Subcutaneous abdominal adipose tissue (tissue), 5 donors: ENCODE measurements around the gene ABI2.
"Not testable (repeated sequence)": the region's sequence is repeated elsewhere in the genome, so short reads cannot be mapped to it uniquely, and the experiment has no call there.

ENCODE experiments used
- H3K27ac ChIP-seq: one replicate; pipeline ENCODE4 v1.7.0; 2013; ENCODE audit warnings: low read depth, mild to moderate bottlenecking, inconsistent platforms, low read length, moderate library complexity
- H3K27me3 ChIP-seq, 5 donors: one replicate each; pipeline ENCODE4 v1.7.0; 2013; ENCODE audit warnings: low read length in 5 of 5, inconsistent platforms in 1 of 5; ENCODE audit not compliant: control insufficient read depth in 5 of 5, insufficient read depth in 4 of 5
- H3K36me3 ChIP-seq, 5 donors: one replicate each; pipeline ENCODE4 v1.7.0; 2013; ENCODE audit warnings: low read length in 5 of 5; ENCODE audit not compliant: control insufficient read depth in 5 of 5, insufficient read depth in 5 of 5
- H3K4me1 ChIP-seq, 5 donors: one replicate each; pipeline ENCODE4 v1.7.0; 2013; ENCODE audit warnings: low read length in 5 of 5, mild to moderate bottlenecking in 3 of 5, moderate library complexity in 1 of 5; ENCODE audit not compliant: control insufficient read depth in 5 of 5, insufficient read depth in 5 of 5
- H3K4me3 ChIP-seq, 5 donors: one replicate each; pipeline ENCODE4 v1.7.0; 2013; ENCODE audit warnings: low read length in 5 of 5, low read depth in 1 of 5
- H3K9ac ChIP-seq, 5 donors: one replicate each; pipeline ENCODE4 v1.7.0; 2013; ENCODE audit warnings: low read length in 5 of 5, mild to moderate bottlenecking in 4 of 5, moderate library complexity in 3 of 5
- H3K9me3 ChIP-seq, 5 donors: one replicate each; pipeline ENCODE4 v1.7.0; 2013; ENCODE audit warnings: low read length in 5 of 5; ENCODE audit not compliant: control insufficient read depth in 5 of 5
- donor health status: healthy.
- donor health status: healthy.
- donor health status: healthy.
- donor health status: healthy.
- donor health status: healthy.

The ABI2 gene

GRCh38 chr2:203328760-203329540, 756 bp downstream of the ABI2 start:
- H3K27ac ChIP-seq = peak overlapping the region; percentile 78
- peak overlapping the region; percentile 84 to 97 (median 91) for H3K4me3 ChIP-seq
- no peaks in the 10 kb centered on the region for H3K36me3 ChIP-seq
- no peaks in the 10 kb centered on the region for H3K9me3 ChIP-seq
- H3K4me1 ChIP-seq = peaks cover 0 to 20% (median 13%) of the 10 kb centered on the region in 5 donors
- H3K27me3 ChIP-seq = no peaks in the 10 kb centered on the region
- peak overlapping the region; percentile 35 to 84 (median 71) for H3K9ac ChIP-seq

- no peaks in the 10 kb centered on the region for H3K9me3 ChIP-seq
- H3K27ac ChIP-seq = no peak overlapping the region
- H3K36me3 ChIP-seq = no peaks in the 10 kb centered on the region
- H3K9ac ChIP-seq = no peak overlapping the region
- H3K4me3 ChIP-seq = no peak overlapping the region
- H3K27me3 ChIP-seq = no peaks in the 10 kb centered on the region
- H3K4me1 ChIP-seq = peaks cover 0 to 20% (median 13%) of the 10 kb centered on the region in 5 donors
These were observed 2.2 kb downstream of the ABI2 start for GRCh38 chr2:203330434-203330833.

- Histone ChIP-seq H3K27me3 (no peaks in the 10 kb centered on the region), H3K4me1 (peaks cover 0 to 4% (median 0%) of the 10 kb centered on the region in 5 donors), H3K36me3 (no peaks in the 10 kb centered on the region), H3K9ac (no peak overlapping the region), H3K27ac (no peak overlapping the region), H3K4me3 (no peak overlapping the region), H3K9me3 (no peaks in the 10 kb centered on the region)
These were observed 10.1 kb downstream of the ABI2 start for GRCh38 chr2:203338322-203338721.

- H3K27me3 ChIP-seq = no peaks in the 10 kb centered on the region
- H3K9me3 ChIP-seq = no peaks in the 10 kb centered on the region
- no peak overlapping the region for H3K4me3 ChIP-seq
- peaks cover 0 to 4% (median 0%) of the 10 kb centered on the region in 5 donors for H3K4me1 ChIP-seq
- H3K9ac ChIP-seq = no peak overlapping the region
- no peak overlapping the region for H3K27ac ChIP-seq
- H3K36me3 ChIP-seq = peaks cover 0 to 2% (median 0%) of the 10 kb centered on the region in 5 donors
These were observed 12.7 kb downstream of the ABI2 start for GRCh38 chr2:203340791-203341487.

GRCh38 chr2:203341741-203342310, 13.6 kb downstream of the ABI2 start:
- Histone ChIP-seq H3K27ac (no peak overlapping the region), H3K36me3 (peaks cover 0 to 2% (median 0%) of the 10 kb centered on the region in 5 donors), H3K4me1 (peaks cover 0 to 4% (median 0%) of the 10 kb centered on the region in 5 donors)

GRCh38 chr2:203342374-203342773, 14.2 kb downstream of the ABI2 start:
- not testable (repeated sequence) for H3K27ac ChIP-seq, H3K4me3 ChIP-seq, H3K4me1 ChIP-seq, H3K9me3 ChIP-seq, H3K9ac ChIP-seq, H3K36me3 ChIP-seq, H3K27me3 ChIP-seq

More at GRCh38 chr2:203341741-203342310, 13.6 kb downstream of the ABI2 start:
- Histone ChIP-seq H3K4me3 (no peak overlapping the region), H3K9ac (no peak overlapping the region), H3K9me3 (no peaks in the 10 kb centered on the region), H3K27me3 (no peaks in the 10 kb centered on the region)

GRCh38 chr2:203344667-203345066, 16.5 kb downstream of the ABI2 start:
- Histone ChIP-seq H3K9me3 (no peaks in the 10 kb centered on the region), H3K9ac (no peak overlapping the region), H3K4me3 (no peak overlapping the region), H3K27ac (no peak overlapping the region), H3K36me3 (peaks cover 0 to 2% (median 0%) of the 10 kb centered on the region in 5 donors), H3K4me1 (peaks cover 0 to 4% (median 0%) of the 10 kb centered on the region in 5 donors), H3K27me3 (no peaks in the 10 kb centered on the region)

GRCh38 chr2:203346612-203347011, 18.4 kb downstream of the ABI2 start:
- Histone ChIP-seq H3K27ac (no peak overlapping the region), H3K36me3 (peaks cover 0 to 2% (median 0%) of the 10 kb centered on the region in 5 donors), H3K9ac (no peak overlapping the region), H3K27me3 (no peaks in the 10 kb centered on the region), H3K9me3 (no peaks in the 10 kb centered on the region), H3K4me3 (no peak overlapping the region), H3K4me1 (no peaks in the 10 kb centered on the region)

GRCh38 chr2:203347375-203347774, 19.2 kb downstream of the ABI2 start:
- H3K4me1 ChIP-seq = no peaks in the 10 kb centered on the region
- H3K27me3 ChIP-seq = no peaks in the 10 kb centered on the region
- no peaks in the 10 kb centered on the region for H3K9me3 ChIP-seq
- H3K27ac ChIP-seq = no peak overlapping the region
- peaks cover 0 to 2% (median 0%) of the 10 kb centered on the region in 5 donors for H3K36me3 ChIP-seq
- no peak overlapping the region for H3K4me3 ChIP-seq
- H3K9ac ChIP-seq = no peak overlapping the region
